GM12878 (cell line): Measurements from ENCODE around the gene RAP1GAP2. TPM values are rescaled to one million over a fixed set of nuclear protein-coding genes. Genes with fewer than 3 reads are reported as not detected.

Experiments
- ATAC-seq: fragments of 200-7000 bp; cut with Tn5 transposase; 3 replicates; pipeline ENCODE4 v1.9.1; 2020; ENCODE audit warnings: mild to moderate bottlenecking, moderate library complexity
- BruUV-seq: library from RNA; stranded (reverse); fragments of 400-500 nt; replicated peaks from 2 replicates; lab custom pipeline; 2021; lab: Mats Ljungman, UMichigan
- CTCF ChIA-PET: fragments of 300-600 bp; sonication (Branson Sonifier 250); formaldehyde crosslinking; extraction: SDS; loops from one replicate; lab custom pipeline; 2021; ENCODE audit warnings: inconsistent platforms; lab: Yijun Ruan, JAX
- POLR2A ChIA-PET: fragments of 350-600 bp; formaldehyde crosslinking; extraction: SDS; loops from one replicate; lab custom pipeline; 2021; ENCODE audit warnings: inconsistent platforms; lab: Charles Lee
- RAD21 ChIA-PET: fragments of 300-600 bp; sonication (Branson Sonifier 250); formaldehyde crosslinking; loops from one replicate; lab custom pipeline; 2023; ENCODE audit warnings: antibody characterized with exemption; ENCODE audit not compliant: unreplicated experiment; lab: Charles Lee
- SMC1A ChIA-PET: fragments of 300-600 bp; sonication (Branson Sonifier 250); formaldehyde crosslinking; loops from one replicate; lab custom pipeline; 2023; ENCODE audit not compliant: unreplicated experiment, uncharacterized antibody; lab: Charles Lee
- DNase-seq: peaks from one replicate; pipeline ENCODE4 v3.0.0-alpha.2; 2011; ENCODE audit warnings: low read depth, low spot score
- FAIRE-seq: peaks from 3 replicates; lab custom pipeline; 2011; peaks lifted over from hg19 to GRCh38; lab: Jason Lieb, UNC
- H2AFZ ChIP-seq: 2 replicates; pipeline ENCODE4 v1.6.0; 2011; ENCODE audit warnings: low read depth, low read length, control low read depth; ENCODE audit not compliant: control insufficient read depth
- H3K27ac ChIP-seq: 2 replicates; pipeline ENCODE4 v1.5.1; 2011; ENCODE audit warnings: control low read depth; ENCODE audit not compliant: control insufficient read depth, insufficient read depth
- H3K27me3 ChIP-seq, 2 experiments: replicated peaks in 1 of 2; 2 replicates each; pipeline versions ENCODE4 v1.6.0 to v1.6.1; 2011; ENCODE audit warnings: low read length in 1 of 2; ENCODE audit not compliant: control insufficient read depth in 2 of 2, insufficient read depth in 2 of 2
- H3K36me3 ChIP-seq, 2 experiments: 2 replicates each; pipeline ENCODE4 v1.5.1; 2011; ENCODE audit warnings: low read length in 1 of 2; ENCODE audit not compliant: control insufficient read depth in 2 of 2, insufficient read depth in 2 of 2
- H3K4me1 ChIP-seq: 2 replicates; pipeline ENCODE4 v1.6.1; 2011; ENCODE audit warnings: mild to moderate bottlenecking, low read length, moderate library complexity, mixed read lengths; ENCODE audit not compliant: control insufficient read depth, insufficient read depth
- H3K4me2 ChIP-seq: 2 replicates; pipeline ENCODE4 v1.6.0; 2011; ENCODE audit warnings: control low read depth; ENCODE audit not compliant: control insufficient read depth, insufficient read depth
- H3K4me3 ChIP-seq: fragments of 200-600 bp; sonication (generic); 2 replicates; pipeline ENCODE4 v1.5.1; 2016
- H3K79me2 ChIP-seq: 2 replicates; pipeline ENCODE4 v1.6.0; 2011; ENCODE audit warnings: low read length; ENCODE audit not compliant: control insufficient read depth, insufficient read depth
- H3K9ac ChIP-seq: 2 replicates; pipeline ENCODE4 v1.8.0; 2011; ENCODE audit warnings: low read length, control low read depth, mixed read lengths; ENCODE audit not compliant: control insufficient read depth, insufficient read depth
- H3K9me3 ChIP-seq: replicated peaks from 3 replicates; pipeline ENCODE4 v1.5.1; 2011; ENCODE audit warnings: mild to moderate bottlenecking, low read length; ENCODE audit not compliant: control insufficient read depth, insufficient read depth
- H4K20me1 ChIP-seq: 2 replicates; pipeline ENCODE4 v1.6.0; 2011; ENCODE audit not compliant: control insufficient read depth, insufficient read depth
- BCL11A ChIP-seq: IDR thresholded peaks from 2 replicates; pipeline ENCODE4 v1.6.1; 2011; ENCODE audit warnings: low read depth, low read length
- FOS ChIP-seq: IDR thresholded peaks from 3 replicates; pipeline ENCODE4 v1.6.1; 2011; ENCODE audit warnings: borderline replicate concordance; ENCODE audit not compliant: insufficient read length; ENCODE audit errors: extremely low read depth
- MTA3 ChIP-seq: IDR thresholded peaks from 2 replicates; pipeline ENCODE4 v1.6.1; 2012; ENCODE audit warnings: low read length, inconsistent platforms, borderline replicate concordance
- POLR2AphosphoS2 ChIP-seq: IDR thresholded peaks from 2 replicates; pipeline ENCODE4 v1.6.1; 2011; ENCODE audit warnings: low read depth, mild to moderate bottlenecking, low read length, improper control_type of control experiment, moderate library complexity
- SIX5 ChIP-seq: IDR thresholded peaks from 2 replicates; pipeline ENCODE4 v1.6.1; 2011; ENCODE audit warnings: mild to moderate bottlenecking, low read depth, low read length, moderate library complexity; ENCODE audit not compliant: severe bottlenecking
- WGBS: methylation state at CpG from one replicate; pipeline ENCODE4 v1.1.6; 2016; ENCODE audit warnings: low lambda C conversion rate; ENCODE audit not compliant: insufficient replicate concordance, insufficient coverage; ENCODE audit errors: missing lambda C conversion rate; 5-methylcytosine and 5-hydroxymethylcytosine counted together
- in situ Hi-C: fragments of 300-500 bp; cut with MboI; formaldehyde crosslinking; loops from 9 replicates; pipeline ENCODE4 v1.14.3; 2018; ENCODE audit warnings: mixed read lengths
- intact Hi-C: fragments of 100-400 bp; cut with micrococcal nuclease; formaldehyde crosslinking; loops from one replicate; pipeline ENCODE4 v1.14.2; 2022; ENCODE audit not compliant: unreplicated experiment
- polyA plus RNA-seq, 11 experiments: library from polyadenylated mRNA; depleted of rRNA in 4 of 11; unstranded in 6 of 11; stranded (reverse) in 5 of 11; fragments of >200 nt; fragmentation: Nextera tagmentation in 4 of 11; fragmentation: Illumina TruSeq in 1 of 11; extraction: Ambion mirVana in 4 of 11; extraction: Trizol in 1 of 11; gene quantifications; 1 replicate in 1 of 11; 2 replicates in 10 of 11; pipeline versions ENCODE4 v1.2.1 to v1.2.3, GENCODE V29; 2011 to 2016; ENCODE audit warnings: inconsistent platforms in 2 of 11, missing spikeins in 2 of 11, low read depth in 1 of 11
- total RNA-seq, 4 experiments: library from RNA; depleted of rRNA in 3 of 4; stranded (reverse); fragments of >200 nt in 3 of 4; fragmentation: Illumina TruSeq in 1 of 4; extraction: Trizol in 1 of 4; gene quantifications; 2 replicates each; pipeline versions ENCODE4 v1.2.1 to v1.2.3, GENCODE V29; 2013 to 2021

RAP1GAP2 gene
- total and polyA plus RNA-seq, 10 of the 15 experiments (the other 5 are each of a cell fraction or from before 2014, with no cell fraction given), result 0.03 to 0.95 (median 0.49) TPM; not detected in 2

DNA sequence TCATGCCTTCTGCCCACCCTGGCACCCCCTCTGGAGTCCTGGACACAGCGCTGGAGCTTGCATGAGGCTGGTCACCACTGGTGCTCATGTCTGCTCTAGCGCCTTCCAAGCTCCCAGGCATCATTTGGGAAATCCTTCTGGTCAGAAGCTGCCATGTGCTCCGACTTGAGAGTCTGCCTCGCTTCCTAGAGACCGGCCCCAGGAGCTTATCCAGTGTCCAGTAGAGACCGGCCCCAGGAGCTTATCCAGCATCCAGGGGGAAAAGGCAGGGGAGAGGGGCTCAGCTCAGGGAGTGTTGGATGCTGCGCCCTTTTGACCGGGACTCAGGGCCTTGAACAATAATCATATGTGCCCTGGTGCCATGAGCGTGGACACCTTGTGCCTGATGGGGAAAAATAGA, 106.3 kb downstream of the RAP1GAP2 start:
- no TSS peak for BruUV-seq
- no peak for FAIRE-seq
- TF ChIP-seq FOS, result no peak
- TF ChIP-seq SIX5, result no peak
- intact Hi-C loops, result no loop called here
- no peak for ATAC-seq
- no peak overlapping the region for H3K27ac ChIP-seq
- H3K9ac ChIP-seq, result no peak overlapping the region
- no peaks in the 10 kb centered on the region for H3K36me3 ChIP-seq
- H3K4me1 ChIP-seq, result no peaks in the 10 kb centered on the region
- ChIA-PET CTCF (no interaction called here), POLR2A (interaction anchor here (0.6 kb wide), 1 partner anchor 9 kb away, joined by 3 read pairs; no protein-coding TSS in a partner anchor), RAD21 (no interaction called here), SMC1A (no interaction called here)
- H3K79me2 ChIP-seq, result no peaks in the 10 kb centered on the region
- H2AFZ ChIP-seq, result no peak overlapping the region
- in situ Hi-C loops, result no loop called here
- no peak overlapping the region for H3K4me3 ChIP-seq
- no peak for DNase-seq
- no peak overlapping the region for H3K4me2 ChIP-seq
- H3K27me3 ChIP-seq, result no peaks in the 10 kb centered on the region
- peaks cover 2% of the 10 kb centered on the region; the same call in 2 of the 3 replicates for H3K9me3 ChIP-seq
- no peaks in the 10 kb centered on the region for H4K20me1 ChIP-seq
- WGBS, result 35% methylated on average over 9 of the region's 9 CpGs

- H3K9ac ChIP-seq, result no peak overlapping the region
- no peak overlapping the region for H3K4me3 ChIP-seq
- 18% methylated on average over 8 of the region's 8 CpGs for WGBS
- H3K4me1 ChIP-seq, result no peaks in the 10 kb centered on the region
- ChIA-PET CTCF (no interaction called here), RAD21 (no interaction called here), POLR2A (no interaction called here), SMC1A (no interaction called here)
- no peaks in the 10 kb centered on the region for H4K20me1 ChIP-seq
- H3K27me3 ChIP-seq, result no peaks in the 10 kb centered on the region
- H3K9me3 ChIP-seq, result peaks cover 2% of the 10 kb centered on the region; the same call in 2 of the 3 replicates
- H3K4me2 ChIP-seq, result no peak overlapping the region
- TF ChIP-seq MTA3, result no peak
- no peak for TF ChIP-seq BCL11A
- no peak for TF ChIP-seq POLR2AphosphoS2
- intact Hi-C loops (no loop called here), in situ Hi-C loops (no loop called here)
- no peak overlapping the region for H2AFZ ChIP-seq
- no peak for DNase-seq
- FAIRE-seq, result no peak
- H3K27ac ChIP-seq, result no peak overlapping the region
- no peaks in the 10 kb centered on the region for H3K36me3 ChIP-seq
- no peak for ATAC-seq
- H3K79me2 ChIP-seq, result no peaks in the 10 kb centered on the region
- no TSS peak for BruUV-seq
Observed at GRCh38 chr17:2903193-2903974, 107.1 kb downstream of the RAP1GAP2 start.
